HG02759 (cell line): ENCODE measurements around the gene NFIA.

Source experiments
- ATAC-seq: cut with Tn5 transposase; IDR thresholded peaks from one replicate; pipeline ENCODE4 v1.9.1; 2021; ENCODE audit warnings: mild to moderate bottlenecking, moderate library complexity; ENCODE audit not compliant: unreplicated experiment

The NFIA gene

GRCh38 chr1:61174060-61174795, 91.9 kb downstream of the NFIA start:
- no peak for ATAC-seq

- ATAC-seq, result no peak
Measured at GRCh38 chr1:61175976-61176375, 93.6 kb downstream of the NFIA start.

- no peak for ATAC-seq
Measured at GRCh38 chr1:61181067-61182038, 99.0 kb downstream of the NFIA start.

- ATAC-seq, result no peak
Measured at GRCh38 chr1:61182049-61182448, 99.7 kb downstream of the NFIA start.

GRCh38 chr1:61182480-61182879, 100.1 kb downstream of the NFIA start:
- ATAC-seq, result no peak

GRCh38 chr1:61183471-61184039, 101.2 kb downstream of the NFIA start:
- no peak for ATAC-seq

- no peak for ATAC-seq
Measured at GRCh38 chr1:61184040-61184713, 101.8 kb downstream of the NFIA start.

- ATAC-seq, result no peak
Measured at GRCh38 chr1:61184714-61185106, 102.3 kb downstream of the NFIA start.

- no peak for ATAC-seq
Measured at GRCh38 chr1:61186753-61187152, 104.4 kb downstream of the NFIA start.

GRCh38 chr1:61187352-61188086, 105.2 kb downstream of the NFIA start:
- ATAC-seq, result no peak

- ATAC-seq, result no peak
Measured at GRCh38 chr1:61190153-61190552, 107.8 kb downstream of the NFIA start.

- ATAC-seq, result no peak
Measured at GRCh38 chr1:61190618-61191432, 108.5 kb downstream of the NFIA start.

- no peak for ATAC-seq
Measured at GRCh38 chr1:61191433-61191720, 109.0 kb downstream of the NFIA start.

- ATAC-seq, result no peak
Measured at GRCh38 chr1:61192663-61193330, 110.4 kb downstream of the NFIA start.

GRCh38 chr1:61193808-61194207, 111.4 kb downstream of the NFIA start:
- ATAC-seq, result no peak

- no peak for ATAC-seq
Measured at GRCh38 chr1:61198554-61198953, 116.2 kb downstream of the NFIA start.

GRCh38 chr1:61201035-61201434, 118.7 kb downstream of the NFIA start:
- ATAC-seq, result no peak

- ATAC-seq, result no peak
Measured at GRCh38 chr1:61202854-61203598, 120.7 kb downstream of the NFIA start.

GRCh38 chr1:61204528-61204927, 122.2 kb downstream of the NFIA start:
- no peak for ATAC-seq
